ENCODE data around the gene ATP8B4.

The ATP8B4 gene

GRCh38 chr15:49888734-49889133, 230.3 kb downstream of the ATP8B4 start:
- DNase-seq: no peak

- DNase-seq: no peak
These were observed 230.7 kb downstream of the ATP8B4 start for GRCh38 chr15:49888323-49888693.

GRCh38 chr15:49887659-49888322, 231.2 kb downstream of the ATP8B4 start:
- no peak for DNase-seq

GRCh38 chr15:49883121-49883520, 235.9 kb downstream of the ATP8B4 start:
- no peak for DNase-seq

- DNase-seq: no peak
These were observed 237.2 kb downstream of the ATP8B4 start for GRCh38 chr15:49881866-49882265.

GRCh38 chr15:49881433-49881832, 237.6 kb downstream of the ATP8B4 start:
- DNase-seq: no peak

- no peak for DNase-seq
These were observed 241.0 kb downstream of the ATP8B4 start for GRCh38 chr15:49877873-49878521.

- no peak for DNase-seq
These were observed 241.7 kb downstream of the ATP8B4 start for GRCh38 chr15:49877117-49877872.

- no peak for DNase-seq
These were observed 242.5 kb downstream of the ATP8B4 start for GRCh38 chr15:49876401-49877038.

- DNase-seq: no peak
These were observed 243.6 kb downstream of the ATP8B4 start for GRCh38 chr15:49875392-49875791.

GRCh38 chr15:49870472-49870871, 248.6 kb downstream of the ATP8B4 start:
- no peak for DNase-seq

GRCh38 chr15:49868348-49868747, 250.7 kb downstream of the ATP8B4 start:
- no peak for DNase-seq

- no peak for DNase-seq
These were observed 252.9 kb downstream of the ATP8B4 start for GRCh38 chr15:49865925-49866757.

GRCh38 chr15:49864251-49864650, 254.8 kb downstream of the ATP8B4 start:
- no peak for DNase-seq

GRCh38 chr15:49863431-49864224, 255.4 kb downstream of the ATP8B4 start:
- DNase-seq: no peak

- DNase-seq: no peak
These were observed 258.9 kb downstream of the ATP8B4 start for GRCh38 chr15:49860101-49860500.

GRCh38 chr15:49857496-49858475, 261.2 kb downstream of the ATP8B4 start:
- no peak for DNase-seq

GRCh38 chr15:49855917-49856637, 263.0 kb downstream of the ATP8B4 start:
- DNase-seq: no peak

- DNase-seq: no peak
These were observed 266.3 kb downstream of the ATP8B4 start for GRCh38 chr15:49852756-49853155.

GRCh38 chr15:49848807-49849206, 270.2 kb downstream of the ATP8B4 start:
- DNase-seq: no peak

All from NCI-H526 treated with DMSO at 0.1 percent for 48 hours (cell line).